Adrenal gland (tissue), 12 donors: ENCODE results near the gene MLLT1. TPM values are rescaled to one million over a fixed set of nuclear protein-coding genes. Genes with fewer than 3 reads are reported as not detected.

ENCODE experiments used
- DNase-seq, 7 donors: peaks; one replicate each; pipeline ENCODE4 v3.0.0-alpha.2; 2019 to 2020
- H3K27ac ChIP-seq, 5 donors: fragments of 200-600 bp; sonication (generic) in 4 of 5; 1 replicate in 3 of 5; 2 replicates in 2 of 5; pipeline versions ENCODE4 v1.5.1 to v1.8.0; 2016 to 2020; ENCODE audit warnings: mild to moderate bottlenecking in 1 of 5
- H3K27me3 ChIP-seq: fragments of 200-600 bp; 2 replicates; pipeline ENCODE4 v1.8.0; 2021
- H3K36me3 ChIP-seq, 2 donors: fragments of 200-600 bp; replicated peaks in 1 of 2; 1 replicate in 1 of 2; 2 replicates in 1 of 2; pipeline versions ENCODE4 v1.5.1 to v1.8.0; 2018 to 2022
- H3K4me1 ChIP-seq, 2 donors: fragments of 200-600 bp; replicated peaks in 1 of 2; 1 replicate in 1 of 2; 2 replicates in 1 of 2; pipeline versions ENCODE4 v1.5.1 to v1.8.0; 2018 to 2021
- H3K4me3 ChIP-seq, 4 donors: fragments of 200-600 bp; sonication (generic) in 3 of 4; one replicate each; pipeline ENCODE4 v1.5.1; 2016 to 2018
- H3K9me3 ChIP-seq, 3 donors: fragments of 200-600 bp; sonication (generic) in 1 of 3; replicated peaks in 1 of 3; 1 replicate in 2 of 3; 2 replicates in 1 of 3; pipeline versions ENCODE4 v1.5.1 to v1.8.0; 2016 to 2021
- POLR2A ChIP-seq, 2 donors: fragments of 450-650 bp; IDR thresholded peaks; one replicate each; pipeline ENCODE4 v1.6.1; 2017; ENCODE audit warnings: antibody characterized with exemption in 2 of 2, mild to moderate bottlenecking in 2 of 2, moderate library complexity in 1 of 2
- WGBS, 4 donors: extraction: QIAGEN DNeasy Blood & Tissue Kit in 2 of 4; methylation state at CpG; one replicate each; pipeline versions ENCODE4 v1.1.5 to v1.1.7; 2013 to 2017; 5-methylcytosine and 5-hydroxymethylcytosine counted together
- intact Hi-C, 2 donors: fragments of 100-400 bp; cut with DNase I; formaldehyde crosslinking; loops; one replicate each; pipeline versions ENCODE4 v1.14.1 to v1.15.0; 2022 to 2023
- polyA plus RNA-seq, 3 donors: library from polyadenylated mRNA; stranded (reverse); fragments of 200-250 nt in 2 of 3; fragments of 350-450 nt in 1 of 3; fragmentation: Illumina TruSeq in 1 of 3; extraction: RNeasy Lipid Tissue Mini Kit (QIAGEN cat#74804) in 1 of 3; gene quantifications; one replicate each; pipeline ENCODE4 v1.2.3, GENCODE V29; 2013 to 2014
- total RNA-seq, 9 donors: library from RNA; depleted of rRNA in 4 of 9; stranded (reverse); fragments of >200 nt in 4 of 9; fragments of 120-200 nt in 1 of 9; fragmentation: NEBNext Ultra II Directional in 1 of 9; extraction: Animal tissue kit (Norgen Biotek cat#: 25700) in 1 of 9; gene quantifications; one replicate each; pipeline versions ENCODE4 v1.1.0 to v1.2.4, GENCODE V29; 2013 to 2023
- TF ChIP-seq, protein P1 (sequence below), 6 experiments: fragments of 450-650 bp in 4 of 6; fragments of 200-600 bp in 2 of 6; sonication (generic) in 1 of 6; IDR thresholded peaks; 1 replicate in 5 of 6; 2 replicates in 1 of 6; pipeline versions ENCODE4 v1.5.1 to v1.8.0; 2016 to 2021; ENCODE audit warnings: antibody characterized with exemption in 6 of 6, mild to moderate bottlenecking in 2 of 6, moderate library complexity in 1 of 6
- donor health status: healthy with polysubstance abuse.
- donor health status: Bipolar disorder and iron deficiency.
- donor health status: DM: yes; HTN: yes; CAD: no.
- donor health status: DM: no; HTN: no; CAD: no.
- donor health status: DM: no; HTN: no; CAD: no.
- donor health status: DM: yes; HTN: yes; CAD: no.

The MLLT1 gene
- total and polyA plus RNA-seq, 12 donors: 9.3 to 66.3 (median 28.2) TPM

DNA sequence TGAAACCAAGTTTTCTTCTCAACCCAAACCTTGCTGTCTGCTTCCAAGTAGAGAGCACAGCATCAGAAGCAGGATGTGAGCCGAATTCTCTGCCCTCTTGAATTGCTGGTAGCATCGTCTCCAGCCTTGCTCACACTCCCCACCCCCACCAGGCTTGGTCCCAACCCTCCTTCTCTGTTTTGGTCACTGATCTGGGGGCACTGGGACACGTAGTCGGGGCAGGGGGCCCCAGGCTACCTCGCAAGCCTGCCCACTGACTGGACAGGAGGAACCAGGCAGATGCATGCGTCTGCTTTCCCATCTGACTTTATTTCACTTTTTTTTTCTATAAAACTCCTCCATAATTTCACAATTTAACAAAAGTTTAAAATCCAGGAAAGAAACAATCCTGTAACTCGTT is 69.7 kb downstream of the MLLT1 start:
- TF ChIP-seq, protein P1, sequence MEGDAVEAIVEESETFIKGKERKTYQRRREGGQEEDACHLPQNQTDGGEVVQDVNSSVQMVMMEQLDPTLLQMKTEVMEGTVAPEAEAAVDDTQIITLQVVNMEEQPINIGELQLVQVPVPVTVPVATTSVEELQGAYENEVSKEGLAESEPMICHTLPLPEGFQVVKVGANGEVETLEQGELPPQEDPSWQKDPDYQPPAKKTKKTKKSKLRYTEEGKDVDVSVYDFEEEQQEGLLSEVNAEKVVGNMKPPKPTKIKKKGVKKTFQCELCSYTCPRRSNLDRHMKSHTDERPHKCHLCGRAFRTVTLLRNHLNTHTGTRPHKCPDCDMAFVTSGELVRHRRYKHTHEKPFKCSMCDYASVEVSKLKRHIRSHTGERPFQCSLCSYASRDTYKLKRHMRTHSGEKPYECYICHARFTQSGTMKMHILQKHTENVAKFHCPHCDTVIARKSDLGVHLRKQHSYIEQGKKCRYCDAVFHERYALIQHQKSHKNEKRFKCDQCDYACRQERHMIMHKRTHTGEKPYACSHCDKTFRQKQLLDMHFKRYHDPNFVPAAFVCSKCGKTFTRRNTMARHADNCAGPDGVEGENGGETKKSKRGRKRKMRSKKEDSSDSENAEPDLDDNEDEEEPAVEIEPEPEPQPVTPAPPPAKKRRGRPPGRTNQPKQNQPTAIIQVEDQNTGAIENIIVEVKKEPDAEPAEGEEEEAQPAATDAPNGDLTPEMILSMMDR (IDR thresholded peaks at IDR 0.05): no peak
- TF ChIP-seq POLR2A (IDR thresholded peaks at IDR 0.05): no peak
- Histone ChIP-seq H3K27me3 (no peaks in the 10 kb centered on the region), H3K27ac (no peak overlapping the region), H3K4me1 (no peaks in the 10 kb centered on the region), H3K36me3 (peaks cover 0 to 14% of the 10 kb centered on the region in 2 donors), H3K4me3 (no peak overlapping the region), H3K9me3 (no peaks in the 10 kb centered on the region)
- peak in 1 of 7 donors; percentile 19 for DNase-seq
- WGBS, 4 donors: 88 to 91% (median 90%) methylated on average over 7 of the region's 7 CpGs
- intact Hi-C loops: no loop called here

DNA sequence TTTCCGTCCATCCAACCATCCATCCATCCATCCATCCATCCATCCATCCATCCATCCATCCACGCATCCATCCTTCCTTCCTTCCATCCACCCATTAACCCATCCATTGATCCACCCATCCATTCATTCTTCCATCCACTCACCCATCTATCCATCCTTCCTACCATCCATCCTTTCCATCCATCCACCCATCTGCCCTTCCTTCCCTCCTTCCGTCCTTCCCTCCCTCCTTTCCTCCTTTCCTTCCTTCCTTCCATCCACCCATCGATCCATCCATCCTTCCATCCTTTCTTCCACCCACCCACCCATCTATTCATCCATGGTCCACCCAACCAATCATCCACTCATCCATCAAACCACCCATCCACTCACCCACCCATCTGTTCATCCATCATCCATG is 70.1 kb downstream of the MLLT1 start:
- Histone ChIP-seq H3K27ac (no peak overlapping the region), H3K9me3 (no peaks in the 10 kb centered on the region), H3K36me3 (peaks cover 0 to 11% of the 10 kb centered on the region in 2 donors), H3K27me3 (no peaks in the 10 kb centered on the region), H3K4me1 (no peaks in the 10 kb centered on the region), H3K4me3 (no peak overlapping the region)
- TF ChIP-seq, protein P1 (IDR thresholded peaks at IDR 0.05): no peak
- TF ChIP-seq POLR2A (IDR thresholded peaks at IDR 0.05): no peak
- intact Hi-C loops: no loop called here
- DNase-seq: no peak
- 69 to 73% (median 72%) methylated on average over 4 of the region's 4 CpGs for WGBS, 4 donors

DNA sequence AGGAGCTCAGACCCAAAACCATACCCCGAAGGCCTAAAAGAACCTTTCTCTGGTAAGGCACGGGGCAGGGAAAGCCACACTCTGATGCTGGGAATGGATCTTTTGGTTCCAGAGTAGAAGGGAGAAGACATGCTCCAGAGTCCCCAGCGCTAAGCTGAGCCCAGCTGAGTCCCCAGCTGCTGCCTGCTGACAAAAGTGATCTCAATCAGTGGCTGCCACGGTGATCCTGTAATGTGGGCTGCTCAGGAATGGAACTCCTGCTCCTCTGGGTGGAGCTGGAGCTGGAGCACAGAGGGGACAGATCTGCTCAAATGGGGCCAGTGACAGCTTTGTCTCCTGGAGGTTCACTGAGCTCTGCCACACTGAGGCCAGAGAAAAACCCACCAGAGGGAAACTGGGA is 70.5 kb downstream of the MLLT1 start:
- H3K9me3 ChIP-seq: no peaks in the 10 kb centered on the region
- TF ChIP-seq, protein P1 (IDR thresholded peaks at IDR 0.05): no peak
- no peak for TF ChIP-seq POLR2A (IDR thresholded peaks at IDR 0.05)
- intact Hi-C loops: no loop called here
- H3K4me3 ChIP-seq: no peak overlapping the region
- H3K27ac ChIP-seq: no peak overlapping the region
- peak in 2 of 7 donors; percentile 0 to 11 for DNase-seq
- H3K27me3 ChIP-seq: no peaks in the 10 kb centered on the region
- WGBS, 4 donors: 93 to 97% (median 94%) methylated on average over 3 to 4 of the region's 4 CpGs
- no peaks in the 10 kb centered on the region for H3K4me1 ChIP-seq
- H3K36me3 ChIP-seq: peaks cover 0 to 11% of the 10 kb centered on the region in 2 donors

GRCh38 chr19:6204866-6205723 is 74.7 kb downstream of the MLLT1 start:
- WGBS, 4 donors: 89 to 93% (median 89%) methylated on average over 18 to 19 of the region's 19 CpGs
- intact Hi-C loops: no loop called here
- Histone ChIP-seq H3K27me3 (no peaks in the 10 kb centered on the region), H3K27ac (no peak overlapping the region), H3K4me1 (peaks cover under 1% of the 10 kb centered on the region in 2 donors), H3K36me3 (no peaks in the 10 kb centered on the region), H3K9me3 (no peaks in the 10 kb centered on the region), H3K4me3 (no peak overlapping the region)
- DNase-seq: no peak
- no peak for TF ChIP-seq POLR2A (IDR thresholded peaks at IDR 0.05)
- TF ChIP-seq, protein P1 (IDR thresholded peaks at IDR 0.05): no peak
